Cardiac muscle cell (in vitro differentiated cells and primary cell): ENCODE data around the gene CKAP5. TPM values are rescaled to one million over a fixed set of nuclear protein-coding genes. Genes with fewer than 3 reads are reported as not detected.

Experiments
- DNase-seq, 2 donors: peaks; one replicate each; pipeline versions ENCODE4 v3.0.0 to v3.0.0-alpha.2; 2010 to 2017; ENCODE audit warnings: low read depth in 1 of 2, low spot score in 1 of 2
- H3K27ac ChIP-seq: fragments of 200-600 bp; sonication (generic); 2 replicates; pipeline ENCODE4 v1.5.1; 2016
- H3K27me3 ChIP-seq: fragments of 200-600 bp; sonication (generic); 2 replicates; pipeline ENCODE4 v1.6.0; 2016; ENCODE audit warnings: control low read depth
- H3K36me3 ChIP-seq: fragments of 200-600 bp; sonication (generic); 2 replicates; pipeline ENCODE4 v1.5.1; 2016; ENCODE audit warnings: control low read depth
- H3K4me1 ChIP-seq: fragments of 200-600 bp; sonication (generic); 2 replicates; pipeline ENCODE4 v1.8.1; 2017; ENCODE audit warnings: low read depth, mild to moderate bottlenecking, mixed run types
- H3K4me3 ChIP-seq: fragments of 200-600 bp; sonication (generic); 2 replicates; pipeline ENCODE4 v1.5.1; 2016; ENCODE audit warnings: mild to moderate bottlenecking
- H3K9me3 ChIP-seq: fragments of 200-600 bp; sonication (generic); 2 replicates; pipeline ENCODE4 v1.5.1; 2017; ENCODE audit warnings: low read depth, mild to moderate bottlenecking, control low read depth
- CTCF ChIP-seq: IDR thresholded peaks from 2 replicates; pipeline ENCODE4 v1.5.1; 2012; ENCODE audit warnings: low read depth, mild to moderate bottlenecking, low read length
- polyA plus RNA-seq: library from polyadenylated mRNA; unstranded; fragments of >200 nt; fragmentation: Nextera tagmentation; extraction: Ambion mirVana; gene quantifications from 2 replicates; pipeline ENCODE4 v1.2.1, GENCODE V29; 2016
- total RNA-seq: library from RNA; depleted of rRNA; stranded (reverse); fragments of >200 nt; gene quantifications from 2 replicates; pipeline ENCODE4 v1.2.3, GENCODE V29; 2016

CKAP5 gene
- total RNA-seq (58.1 and 122 TPM in 2 replicates), polyA plus RNA-seq (38.1 and 77.8 TPM in 2 replicates)

- Histone ChIP-seq H3K27me3 (no peaks in the 10 kb centered on the region), H3K27ac (peak within 1 kb of the TSS; percentile 95), H3K36me3 (no peaks in the 10 kb centered on the region), H3K9me3 (no peaks in the 10 kb centered on the region), H3K4me1 (peaks cover 11% of the 10 kb centered on the region), H3K4me3 (peak within 1 kb of the TSS; percentile 79)
- peak; percentile 92 to 95 for DNase-seq
- TF ChIP-seq CTCF = peak; percentile 13
Observed at GRCh38 chr11:46845740-46846509, at the start of gene CKAP5. CKAP5 (minus strand) TSS chr11:46846280; CDS start chr11:46821231, 25,049 bp downstream.

DNA sequence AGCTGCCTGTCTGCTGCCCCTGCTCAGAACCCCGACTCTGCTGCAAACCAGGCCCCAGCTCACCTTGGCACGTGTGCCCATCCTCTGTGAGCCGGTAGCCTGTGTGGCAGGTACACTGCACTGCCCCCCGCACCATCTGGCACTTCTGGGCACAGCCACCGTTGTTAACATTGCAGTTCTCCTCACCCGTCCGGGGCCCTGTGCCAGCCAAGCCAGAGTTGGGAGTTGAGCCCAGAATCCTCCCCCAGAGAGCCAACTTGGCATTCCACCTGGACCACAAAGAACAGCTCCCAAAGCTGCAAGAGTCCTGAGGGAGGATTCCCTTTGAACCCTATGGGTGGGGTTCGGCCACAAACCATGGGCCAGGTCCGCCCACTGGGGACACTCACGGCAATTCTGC is 49.7 kb upstream of the CKAP5 start:
- Histone ChIP-seq H3K36me3 (peaks cover 23% of the 10 kb centered on the region), H3K9me3 (no peaks in the 10 kb centered on the region), H3K4me3 (no peak overlapping the region), H3K27ac (no peak overlapping the region), H3K4me1 (no peaks in the 10 kb centered on the region), H3K27me3 (no peaks in the 10 kb centered on the region)
- DNase-seq = no peak
- TF ChIP-seq CTCF = no peak

- H3K4me1 ChIP-seq = no peaks in the 10 kb centered on the region
- no peak overlapping the region for H3K4me3 ChIP-seq
- TF ChIP-seq CTCF = no peak
- no peaks in the 10 kb centered on the region for H3K27me3 ChIP-seq
- no peaks in the 10 kb centered on the region for H3K9me3 ChIP-seq
- H3K36me3 ChIP-seq = peaks cover 23% of the 10 kb centered on the region
- no peak for DNase-seq
- no peak overlapping the region for H3K27ac ChIP-seq
Observed at GRCh38 chr11:46894961-46895360, 48.9 kb upstream of the CKAP5 start.

DNA sequence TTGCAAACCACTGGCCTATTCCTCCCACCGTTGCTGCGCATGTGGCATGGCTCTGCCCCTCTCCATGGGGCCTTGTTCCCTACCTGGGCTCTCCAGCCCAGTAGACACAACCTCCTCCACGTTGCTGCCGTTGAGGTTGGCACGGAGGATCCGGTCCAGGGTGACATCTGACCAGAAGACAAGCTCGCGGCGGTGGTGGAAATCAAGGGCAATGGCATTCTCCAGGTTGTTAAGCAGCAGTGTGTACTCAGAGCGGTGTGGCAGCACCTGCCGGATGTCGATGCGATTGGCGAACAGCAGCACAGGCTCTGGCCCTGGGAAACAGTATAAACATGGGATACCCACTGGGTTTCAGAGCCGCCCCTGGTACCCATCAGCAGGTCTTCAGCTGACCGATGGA is 48.4 kb upstream of the CKAP5 start:
- H3K36me3 ChIP-seq = peaks cover 23% of the 10 kb centered on the region

GRCh38 chr11:46892838-46893237 is 46.8 kb upstream of the CKAP5 start:
- TF ChIP-seq CTCF = no peak
- Histone ChIP-seq H3K9me3 (no peaks in the 10 kb centered on the region), H3K4me1 (no peaks in the 10 kb centered on the region), H3K27me3 (no peaks in the 10 kb centered on the region), H3K4me3 (no peak overlapping the region), H3K27ac (no peak overlapping the region), H3K36me3 (peaks cover 23% of the 10 kb centered on the region)
- no peak for DNase-seq

More for the DNA sequence above, 48.4 kb upstream of the CKAP5 start:
- Histone ChIP-seq H3K4me3 (no peak overlapping the region), H3K4me1 (no peaks in the 10 kb centered on the region), H3K9me3 (no peaks in the 10 kb centered on the region), H3K27ac (no peak overlapping the region), H3K27me3 (no peaks in the 10 kb centered on the region)
- DNase-seq = no peak
- no peak for TF ChIP-seq CTCF
